ENCODE results near the gene KLHL17. TPM values are rescaled to one million over a fixed set of nuclear protein-coding genes. Genes with fewer than 3 reads are reported as not detected.

The KLHL17 gene
- total and polyA plus RNA-seq, 2 donors from 2014 or later: 6.9 to 11.5 TPM

DNA sequence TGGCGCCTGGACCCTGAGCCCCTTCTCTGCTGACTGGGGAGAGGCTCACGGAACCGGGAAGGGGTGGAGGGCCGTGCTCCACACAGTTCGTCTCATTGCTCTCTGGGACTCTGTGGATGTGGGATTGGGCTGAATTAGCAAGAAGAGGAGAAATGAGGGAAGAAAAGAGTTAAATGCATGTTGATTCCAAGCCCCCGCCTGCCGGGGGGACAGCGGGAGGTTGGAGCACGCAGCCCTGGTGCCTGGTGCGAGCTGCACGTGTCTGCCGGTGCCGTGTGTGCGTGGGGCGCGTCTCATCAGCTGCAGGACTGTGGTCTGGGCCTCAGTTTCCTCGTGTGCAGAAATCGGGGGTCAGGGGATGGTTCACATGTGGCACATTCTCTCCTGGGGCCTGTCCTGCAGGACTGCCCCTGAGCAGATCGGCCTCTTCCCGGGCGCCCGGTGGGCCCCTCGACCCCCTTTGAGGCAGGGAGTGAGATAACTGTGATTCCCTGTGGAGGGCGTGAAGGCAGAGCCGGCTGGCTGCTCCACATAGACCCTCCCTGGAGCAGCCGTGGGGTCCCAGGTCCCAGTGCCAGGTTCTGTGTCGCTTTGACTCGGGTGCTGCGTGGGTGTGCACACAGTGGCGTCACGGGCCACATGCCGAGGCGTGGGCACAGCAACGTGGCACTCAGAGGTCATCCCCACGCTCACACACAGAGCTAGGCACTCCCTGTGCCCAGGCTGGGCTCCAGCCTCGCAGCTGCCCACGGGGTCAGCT, 25.2 kb upstream of the KLHL17 start:
- FAIRE-seq (no peak), DNase-seq (peak in 1 of 5 donors; percentile 55)
- Histone ChIP-seq H3K36me3 (ENCODE audit: control insufficient read depth in 2 of 3, insufficient read depth in 3 of 3, low read length in 3 of 3) (no peaks in the 10 kb centered on the region), H3K9me3 (ENCODE audit: control insufficient read depth in 2 of 3, insufficient read depth in 1 of 3, low read length in 3 of 3) (no peaks in the 10 kb centered on the region), H3K4me3 (ENCODE audit: low read length in 3 of 3) (no peak overlapping the region), H3K27me3 (ENCODE audit: control insufficient read depth, insufficient read depth, low read length) (no peaks in the 10 kb centered on the region), H3K4me1 (ENCODE audit: control insufficient read depth in 2 of 3, insufficient read depth in 2 of 3, low read depth in 1 of 3, low read length in 3 of 3) (peaks cover 0 to 27% (median 0%) of the 10 kb centered on the region in 3 donors), H3K27ac (ENCODE audit: low read depth in 2 of 2, low read length in 2 of 2) (no peak overlapping the region), H3K9ac (ENCODE audit: low read length in 3 of 3) (no peak overlapping the region)
- TF ChIP-seq, protein P1, sequence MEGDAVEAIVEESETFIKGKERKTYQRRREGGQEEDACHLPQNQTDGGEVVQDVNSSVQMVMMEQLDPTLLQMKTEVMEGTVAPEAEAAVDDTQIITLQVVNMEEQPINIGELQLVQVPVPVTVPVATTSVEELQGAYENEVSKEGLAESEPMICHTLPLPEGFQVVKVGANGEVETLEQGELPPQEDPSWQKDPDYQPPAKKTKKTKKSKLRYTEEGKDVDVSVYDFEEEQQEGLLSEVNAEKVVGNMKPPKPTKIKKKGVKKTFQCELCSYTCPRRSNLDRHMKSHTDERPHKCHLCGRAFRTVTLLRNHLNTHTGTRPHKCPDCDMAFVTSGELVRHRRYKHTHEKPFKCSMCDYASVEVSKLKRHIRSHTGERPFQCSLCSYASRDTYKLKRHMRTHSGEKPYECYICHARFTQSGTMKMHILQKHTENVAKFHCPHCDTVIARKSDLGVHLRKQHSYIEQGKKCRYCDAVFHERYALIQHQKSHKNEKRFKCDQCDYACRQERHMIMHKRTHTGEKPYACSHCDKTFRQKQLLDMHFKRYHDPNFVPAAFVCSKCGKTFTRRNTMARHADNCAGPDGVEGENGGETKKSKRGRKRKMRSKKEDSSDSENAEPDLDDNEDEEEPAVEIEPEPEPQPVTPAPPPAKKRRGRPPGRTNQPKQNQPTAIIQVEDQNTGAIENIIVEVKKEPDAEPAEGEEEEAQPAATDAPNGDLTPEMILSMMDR (IDR thresholded peaks at IDR 0.05; ENCODE audit: borderline replicate concordance, extremely low read depth, insufficient read depth): no peak
- intact Hi-C loops (cut with DNase I): no loop called here

DNA sequence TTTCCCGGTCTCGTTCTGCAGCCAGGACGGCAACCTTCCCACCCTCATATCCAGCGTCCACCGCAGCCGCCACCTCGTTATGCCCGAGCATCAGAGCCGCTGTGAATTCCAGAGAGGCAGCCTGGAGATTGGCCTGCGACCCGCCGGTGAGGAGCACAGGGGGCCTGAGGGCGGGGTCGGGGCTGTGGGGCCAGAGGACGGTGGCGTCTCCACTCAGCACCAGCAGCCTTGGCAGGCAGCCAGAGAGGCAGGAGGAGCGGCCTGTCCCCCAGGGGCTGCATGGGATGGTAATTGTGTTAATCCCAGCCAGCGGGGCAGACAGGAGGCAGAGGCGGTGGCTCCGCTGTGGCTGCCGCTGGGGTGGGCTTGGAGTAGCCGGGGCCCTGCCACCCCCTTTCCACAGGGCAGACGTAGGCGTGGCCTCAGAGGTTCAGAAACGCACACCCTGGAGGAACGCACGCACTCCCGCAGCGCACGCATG, 24.6 kb upstream of the KLHL17 start:
- H3K9ac ChIP-seq (ENCODE audit: low read length in 3 of 3): no peak overlapping the region
- TF ChIP-seq, protein P1 (IDR thresholded peaks at IDR 0.05; ENCODE audit: borderline replicate concordance, extremely low read depth, insufficient read depth): no peak
- no peaks in the 10 kb centered on the region for H3K36me3 ChIP-seq (ENCODE audit: control insufficient read depth in 2 of 3, insufficient read depth in 3 of 3, low read length in 3 of 3)
- intact Hi-C loops (cut with DNase I): no loop called here
- H3K27ac ChIP-seq (ENCODE audit: low read depth in 2 of 2, low read length in 2 of 2): no peak overlapping the region
- FAIRE-seq (no peak), DNase-seq (peak in 3 of 5 donors; percentile 70 to 90 (median 80))
- peaks cover 0 to 27% (median 0%) of the 10 kb centered on the region in 3 donors for H3K4me1 ChIP-seq (ENCODE audit: control insufficient read depth in 2 of 3, insufficient read depth in 2 of 3, low read depth in 1 of 3, low read length in 3 of 3)
- no peaks in the 10 kb centered on the region for H3K9me3 ChIP-seq (ENCODE audit: control insufficient read depth in 2 of 3, insufficient read depth in 1 of 3, low read length in 3 of 3)
- no peaks in the 10 kb centered on the region for H3K27me3 ChIP-seq (ENCODE audit: control insufficient read depth, insufficient read depth, low read length)
- no peak overlapping the region for H3K4me3 ChIP-seq (ENCODE audit: low read length in 3 of 3)

DNA sequence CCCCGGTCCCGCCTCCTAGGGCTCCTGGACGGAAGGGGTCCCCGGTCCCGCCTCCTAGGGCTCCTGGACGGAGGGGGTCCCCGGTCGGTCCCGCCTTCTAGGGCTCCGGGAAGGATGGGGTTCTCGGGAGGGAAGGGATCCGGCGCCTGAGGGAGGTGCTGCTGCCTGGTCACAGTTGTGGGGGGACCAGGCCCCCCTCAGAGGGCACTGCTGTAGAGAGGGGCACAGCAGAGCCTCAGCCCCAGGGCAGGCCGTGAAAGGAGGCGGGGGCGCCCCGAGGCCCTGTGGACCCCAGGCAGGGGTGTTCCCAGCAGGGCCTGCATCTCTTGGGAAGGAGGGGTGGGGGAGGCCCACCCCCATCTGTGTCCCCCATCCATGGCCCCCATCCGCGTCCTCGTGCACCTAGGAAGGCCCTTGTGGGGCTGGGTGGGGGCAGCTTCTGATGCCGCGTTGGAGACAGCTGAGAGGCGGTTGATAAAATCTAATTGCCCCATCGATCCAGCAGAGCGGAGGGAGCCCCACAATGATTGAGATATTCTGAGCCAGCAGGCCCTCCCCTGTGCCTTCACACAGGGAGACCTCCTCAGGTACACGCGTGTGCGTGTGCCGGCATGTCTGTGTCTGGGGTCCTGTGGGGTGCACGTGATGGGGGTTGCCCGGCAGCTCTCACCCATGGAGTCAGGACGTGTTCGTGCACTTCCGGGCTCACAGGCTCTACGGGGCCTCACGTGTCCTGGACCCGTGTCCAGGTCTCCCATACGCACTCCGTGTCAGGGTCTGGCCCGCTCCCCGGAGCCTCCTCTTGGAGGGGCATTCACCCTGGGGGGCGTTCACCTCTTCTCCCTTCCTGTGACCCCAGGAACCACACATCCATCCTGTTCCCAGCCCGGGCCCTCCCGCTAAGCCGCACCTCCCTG, 23.8 kb upstream of the KLHL17 start:
- no peak overlapping the region for H3K9ac ChIP-seq (ENCODE audit: low read length in 3 of 3)
- peaks cover 0 to 33% (median 0%) of the 10 kb centered on the region in 3 donors for H3K4me1 ChIP-seq (ENCODE audit: control insufficient read depth in 2 of 3, insufficient read depth in 2 of 3, low read depth in 1 of 3, low read length in 3 of 3)
- no peak for FAIRE-seq
- no peaks in the 10 kb centered on the region for H3K36me3 ChIP-seq (ENCODE audit: control insufficient read depth in 2 of 3, insufficient read depth in 3 of 3, low read length in 3 of 3)
- no peak overlapping the region for H3K4me3 ChIP-seq (ENCODE audit: low read length in 3 of 3)
- TF ChIP-seq, protein P1 (IDR thresholded peaks at IDR 0.05; ENCODE audit: borderline replicate concordance, extremely low read depth, insufficient read depth): no peak
- intact Hi-C loops (cut with DNase I): no loop called here
- H3K27me3 ChIP-seq (ENCODE audit: control insufficient read depth, insufficient read depth, low read length): no peaks in the 10 kb centered on the region
- no peaks in the 10 kb centered on the region for H3K9me3 ChIP-seq (ENCODE audit: control insufficient read depth in 2 of 3, insufficient read depth in 1 of 3, low read length in 3 of 3)
- no peak overlapping the region for H3K27ac ChIP-seq (ENCODE audit: low read depth in 2 of 2, low read length in 2 of 2)
- DNase-seq: peak in 1 of 5 donors; percentile 70

All from kidney (tissue), 14 donors.